GM18907 (cell line): ENCODE results near the gene LIN7A.

Source experiments
- ATAC-seq: cut with Tn5 transposase; IDR thresholded peaks from one replicate; pipeline ENCODE4 v1.9.1; 2021; ENCODE audit warnings: mild to moderate bottlenecking, moderate library complexity; ENCODE audit not compliant: unreplicated experiment

Gene LIN7A

DNA sequence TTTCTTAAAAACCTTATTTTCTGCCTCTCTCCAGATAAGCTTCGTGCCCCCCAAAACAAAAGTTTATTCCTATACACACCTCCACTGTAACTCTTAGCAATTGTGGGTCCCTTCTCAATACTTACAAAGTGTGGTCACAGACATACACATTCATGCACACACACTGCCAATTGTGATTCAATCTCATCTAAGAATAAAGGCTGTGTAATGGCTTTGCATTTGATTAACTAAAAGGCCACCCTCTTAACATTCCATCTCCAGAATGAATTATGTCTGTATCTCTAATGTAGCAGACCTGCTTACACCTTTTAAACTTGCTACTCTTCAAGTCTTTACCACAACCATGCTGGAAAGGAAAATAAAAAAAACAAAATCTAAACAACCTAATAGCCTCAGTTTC, 171.5 kb downstream of the LIN7A start:
- no peak for ATAC-seq

DNA sequence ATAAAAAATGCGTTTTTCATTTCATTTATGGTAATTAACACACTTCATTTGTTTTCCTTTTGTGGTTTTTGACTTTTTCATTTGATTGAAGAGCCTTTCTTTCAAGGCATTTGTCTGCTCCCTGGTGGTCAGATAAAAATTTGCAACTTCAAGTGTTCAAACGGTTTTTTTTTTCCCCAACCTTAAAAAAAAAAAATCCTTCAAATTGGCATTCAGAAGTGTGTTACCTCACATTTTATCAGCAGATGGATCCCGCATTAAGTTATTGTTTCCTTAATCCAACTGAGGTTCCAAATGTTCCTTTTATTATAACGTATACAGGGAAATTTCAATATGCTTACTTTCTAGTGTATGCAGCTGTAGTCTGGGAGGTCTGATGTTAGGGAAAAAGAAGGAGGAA, 173.9 kb downstream of the LIN7A start:
- ATAC-seq: peak; percentile 30

DNA sequence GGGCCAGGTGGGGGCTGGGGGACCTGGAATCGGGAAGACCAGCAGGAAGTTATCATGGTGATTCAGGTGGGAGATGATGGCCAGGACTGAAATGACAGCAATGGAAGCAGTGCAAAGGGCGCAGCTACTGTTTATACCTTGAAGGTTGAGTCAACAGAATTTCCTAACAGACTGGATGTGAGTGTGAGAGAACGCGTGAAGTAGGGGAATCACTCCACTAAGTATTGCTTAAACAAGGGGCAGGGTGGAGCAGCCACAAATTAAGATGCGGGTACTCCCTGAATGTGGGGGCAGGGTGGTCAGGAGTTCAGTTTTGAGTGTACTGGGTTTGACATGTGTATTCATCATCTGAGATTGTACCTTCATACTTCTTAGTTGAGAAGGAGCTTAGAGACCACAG, 175.9 kb downstream of the LIN7A start:
- peak; percentile 46 for ATAC-seq

DNA sequence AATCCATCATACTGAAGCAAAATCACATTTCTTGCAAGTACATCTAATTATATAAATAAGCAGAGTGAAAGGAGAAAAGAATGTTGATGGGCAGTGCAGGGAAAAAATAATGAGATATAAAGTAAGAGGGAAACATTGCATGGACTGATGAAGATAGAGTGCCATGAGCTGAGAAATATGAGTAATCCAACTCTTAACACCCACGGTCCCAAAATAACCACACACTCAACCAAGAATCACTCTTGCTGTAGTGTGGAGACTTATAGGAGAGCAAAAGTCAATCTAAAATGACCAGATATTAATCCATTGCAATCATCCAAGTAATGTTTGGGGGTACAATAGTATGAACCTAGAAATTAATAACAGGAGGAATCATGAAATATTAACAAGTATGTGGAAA, 180.9 kb downstream of the LIN7A start:
- peak; percentile 57 for ATAC-seq

DNA sequence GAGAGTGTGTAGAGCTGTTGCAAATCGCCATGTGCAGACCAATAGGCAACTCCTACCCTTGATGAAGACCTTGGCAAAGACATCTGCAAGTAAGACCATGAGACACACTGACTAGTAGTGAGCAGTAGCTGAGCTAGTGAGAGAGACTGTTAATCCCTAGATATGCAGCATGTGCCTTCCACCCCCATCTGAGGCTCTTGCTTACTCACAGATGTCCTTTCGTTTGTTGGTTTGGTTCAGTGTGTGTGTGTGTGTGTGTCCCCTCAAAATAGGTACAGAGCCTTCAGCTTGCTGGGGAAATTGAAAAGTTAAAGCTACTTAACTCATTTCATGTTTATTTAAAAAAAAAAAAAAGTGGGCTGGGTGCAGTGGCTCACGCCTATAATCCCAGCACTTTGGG, 183.5 kb downstream of the LIN7A start:
- ATAC-seq: no peak

DNA sequence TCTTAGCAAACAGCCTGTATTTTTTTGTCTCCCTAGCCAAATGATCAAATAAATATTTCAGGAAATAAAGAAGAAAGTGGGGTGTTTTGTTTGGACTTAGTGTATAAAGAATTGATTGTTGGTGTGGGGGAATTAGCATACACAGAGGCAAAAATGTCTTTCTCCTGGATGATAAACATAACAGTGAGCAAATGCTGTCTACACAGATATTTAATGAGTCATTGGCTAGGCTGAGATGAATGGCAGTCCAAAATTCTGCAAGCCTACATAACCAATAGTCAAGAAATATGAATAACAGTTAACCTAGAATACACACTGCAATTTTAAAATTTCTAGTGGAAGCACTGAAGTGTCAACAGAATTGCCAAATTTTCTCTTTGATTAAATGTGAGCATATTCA, 185.3 kb downstream of the LIN7A start:
- no peak for ATAC-seq

DNA sequence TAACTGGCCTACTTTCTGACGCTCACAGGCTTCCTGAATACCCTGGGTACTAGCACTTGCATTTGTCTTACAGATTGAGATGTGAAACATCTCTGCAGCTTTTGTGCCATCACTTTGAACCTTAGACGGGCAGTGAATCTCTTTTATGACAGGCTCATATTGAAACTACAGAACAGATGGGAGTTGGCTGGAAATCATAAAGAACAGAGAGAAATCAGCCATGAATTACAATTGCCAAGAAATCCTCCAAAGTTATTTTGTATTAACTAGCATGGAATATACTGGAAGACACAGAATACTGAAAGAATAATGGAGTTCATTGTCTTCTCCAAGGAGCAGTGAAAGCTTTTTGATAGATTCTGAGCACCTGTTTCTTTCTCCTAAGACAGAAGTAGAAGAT, 188.3 kb downstream of the LIN7A start:
- no peak for ATAC-seq

DNA sequence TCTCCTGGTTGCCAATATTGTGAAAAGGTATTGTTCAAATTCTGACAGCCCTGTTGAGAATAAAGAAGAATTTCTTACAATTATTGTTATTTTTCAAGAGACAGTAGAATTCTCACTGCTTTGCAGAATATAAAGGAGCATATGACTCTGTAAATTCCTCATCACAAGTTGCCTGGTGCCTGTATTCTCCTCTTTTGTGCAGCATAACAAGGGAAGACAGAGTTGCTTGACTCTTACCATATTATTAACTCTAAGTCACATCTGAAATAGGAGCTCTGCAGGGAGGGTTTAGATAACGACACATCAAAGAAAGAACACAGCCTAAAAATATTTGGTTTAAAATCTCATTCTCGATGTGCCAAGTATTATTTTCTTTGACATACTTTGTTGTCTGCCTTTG, 189.9 kb downstream of the LIN7A start:
- no peak for ATAC-seq

DNA sequence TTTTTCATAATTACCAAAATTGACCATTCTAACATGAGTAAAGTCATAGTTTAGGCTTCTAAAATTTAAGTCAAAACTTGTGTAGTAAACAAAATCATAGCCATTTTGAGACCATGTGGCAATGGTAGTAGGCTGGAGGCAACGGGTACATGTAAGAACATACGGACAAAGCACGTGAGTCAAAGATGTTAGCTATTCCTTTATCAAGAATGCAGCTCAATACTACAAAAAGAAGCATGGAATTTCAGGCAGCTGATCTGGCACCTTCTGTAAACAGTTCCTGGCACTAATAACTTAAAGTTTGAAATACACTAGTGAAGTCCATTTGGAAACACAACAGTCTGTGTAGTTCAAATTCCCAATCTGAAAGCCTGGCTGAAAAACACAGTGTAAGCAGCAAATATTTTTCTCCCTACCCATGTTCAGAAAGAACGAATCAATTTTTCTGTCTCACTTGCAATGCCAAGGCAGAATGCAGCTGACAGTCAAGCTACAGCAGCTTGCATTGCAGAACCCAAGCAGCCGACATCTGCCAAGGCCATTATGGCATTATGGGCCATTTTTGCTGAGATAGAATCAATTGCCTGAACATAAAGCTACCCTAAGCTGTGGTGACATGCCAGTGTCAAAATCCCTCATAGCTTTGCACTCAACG, 191.8 kb downstream of the LIN7A start:
- ATAC-seq: no peak
